LNCAP (cell line): ENCODE measurements around the gene FOXS1.

Source experiments
- CTCF ChIP-seq: fragments of 450-650 bp; IDR thresholded peaks from 2 replicates; pipeline ENCODE4 v1.5.1; 2017; ENCODE audit warnings: mild to moderate bottlenecking

The FOXS1 gene

GRCh38 chr20:31872406-31872805 lies 27.0 kb upstream of the FOXS1 start:
- TF ChIP-seq CTCF: no peak

- TF ChIP-seq CTCF: no peak
Observed at GRCh38 chr20:31871618-31871954, 26.2 kb upstream of the FOXS1 start.

- TF ChIP-seq CTCF: no peak
Observed at GRCh38 chr20:31870726-31871617, 25.6 kb upstream of the FOXS1 start.

GRCh38 chr20:31869942-31870725 lies 24.7 kb upstream of the FOXS1 start, which contains the start of the genes DUSP15 and TTLL9:
DUSP15 (minus strand) TSS chr20:31870527; CDS start chr20:31870337, 190 bp downstream.
TTLL9 (plus strand) TSS chr20:31870634; CDS start chr20:31871127, 493 bp downstream.
- TF ChIP-seq CTCF: no peak

- TF ChIP-seq CTCF: no peak
Observed at GRCh38 chr20:31869673-31869941, 24.2 kb upstream of the FOXS1 start.

GRCh38 chr20:31868853-31869672 lies 23.7 kb upstream of the FOXS1 start:
- TF ChIP-seq CTCF: no peak

GRCh38 chr20:31866221-31866620 lies 20.8 kb upstream of the FOXS1 start:
- no peak for TF ChIP-seq CTCF
